ENCODE results near the gene LCNL1. TPM values are rescaled to one million over a fixed set of nuclear protein-coding genes. Genes with fewer than 3 reads are reported as not detected.
"Not testable (repeated sequence)": the region's sequence is repeated elsewhere in the genome, so short reads cannot be mapped to it uniquely, and the experiment has no call there.

The LCNL1 gene
- total RNA-seq, 1 donor, result 0.10 TPM

- H3K4me1 ChIP-seq (ENCODE audit: insufficient read depth, low read length), result peaks cover 81% of the 10 kb centered on the region
- H3K27me3 ChIP-seq (ENCODE audit: insufficient read depth, low read length), result no peaks in the 10 kb centered on the region
- H3K4me3 ChIP-seq (ENCODE audit: low read length), result no peak overlapping the region
- H3K9me3 ChIP-seq (ENCODE audit: low read depth, low read length), result no peaks in the 10 kb centered on the region
Observed at GRCh38 chr9:136997830-136998234, 15.0 kb downstream of the LCNL1 start.

GRCh38 chr9:137000177-137000930 is 17.6 kb downstream of the LCNL1 start:
- Histone ChIP-seq H3K4me3 (ENCODE audit: low read length) (no peak overlapping the region), H3K9me3 (ENCODE audit: low read depth, low read length) (no peaks in the 10 kb centered on the region), H3K4me1 (ENCODE audit: insufficient read depth, low read length) (peaks cover 64% of the 10 kb centered on the region), H3K27me3 (ENCODE audit: insufficient read depth, low read length) (no peaks in the 10 kb centered on the region)

DNA sequence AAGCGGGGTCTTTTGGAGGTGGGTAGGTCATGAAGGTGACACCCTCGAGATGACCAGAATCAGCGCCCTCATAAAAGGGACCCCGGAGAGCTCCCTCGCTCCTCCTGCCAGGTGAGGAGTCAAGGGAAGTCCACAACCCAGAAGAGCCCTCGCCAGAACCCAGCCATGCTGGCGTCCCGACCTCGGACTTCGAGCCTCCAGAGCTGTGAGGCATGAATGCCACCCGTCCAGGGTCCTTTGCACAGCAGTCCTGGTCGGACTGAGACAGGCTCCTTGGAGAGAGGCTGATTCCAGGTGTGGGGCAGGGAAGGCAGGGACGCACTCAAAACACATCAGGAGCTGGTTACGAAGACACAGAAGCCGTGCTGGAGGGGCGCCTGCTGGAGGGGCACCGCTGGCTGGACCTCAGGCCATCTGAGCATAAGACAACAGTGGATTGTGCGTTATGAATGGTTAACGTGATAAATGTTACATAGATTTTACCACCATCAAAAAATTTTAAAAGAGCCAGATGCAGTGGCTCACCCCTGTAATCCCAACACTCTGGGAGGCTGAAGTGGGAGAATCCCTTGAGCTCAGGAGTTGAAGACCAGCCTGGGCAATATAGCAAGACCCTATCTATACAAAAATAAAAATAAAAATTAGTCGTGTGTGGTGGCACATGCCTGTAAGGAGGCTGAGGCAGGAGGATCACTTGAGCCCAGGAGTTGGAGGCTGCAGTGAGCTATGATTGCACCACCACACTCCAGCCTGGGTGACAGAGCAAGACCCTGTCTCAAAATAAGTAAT is 19.3 kb downstream of the LCNL1 start:
- H3K4me3 ChIP-seq (ENCODE audit: low read length), result no peak overlapping the region
- H3K9me3 ChIP-seq (ENCODE audit: low read depth, low read length), result no peaks in the 10 kb centered on the region
- peaks cover 50% of the 10 kb centered on the region for H3K4me1 ChIP-seq (ENCODE audit: insufficient read depth, low read length)
- no peaks in the 10 kb centered on the region for H3K27me3 ChIP-seq (ENCODE audit: insufficient read depth, low read length)

DNA sequence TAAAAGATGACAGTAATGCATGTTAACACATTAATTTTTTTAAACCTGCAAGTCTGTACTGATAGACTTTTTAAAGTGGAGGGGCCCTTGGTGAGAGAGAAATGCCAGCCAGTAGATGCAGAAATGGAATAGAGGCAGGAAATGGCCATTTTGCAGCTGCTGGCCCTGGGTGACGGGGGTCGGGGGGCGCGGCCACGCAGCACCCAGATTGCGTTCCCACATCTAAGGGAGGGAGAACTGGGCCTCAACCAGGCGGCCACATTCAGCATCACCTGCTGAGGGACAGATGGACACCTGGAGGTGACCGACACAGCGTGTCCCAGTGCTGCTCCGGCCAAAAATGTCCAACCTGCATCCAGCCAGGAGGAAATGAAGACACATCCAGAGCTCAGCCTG is 19.9 kb downstream of the LCNL1 start:
- Histone ChIP-seq H3K27me3 (ENCODE audit: insufficient read depth, low read length) (no peaks in the 10 kb centered on the region), H3K4me1 (ENCODE audit: insufficient read depth, low read length) (peaks cover 45% of the 10 kb centered on the region), H3K9me3 (ENCODE audit: low read depth, low read length) (no peaks in the 10 kb centered on the region), H3K4me3 (ENCODE audit: low read length) (no peak overlapping the region)

DNA sequence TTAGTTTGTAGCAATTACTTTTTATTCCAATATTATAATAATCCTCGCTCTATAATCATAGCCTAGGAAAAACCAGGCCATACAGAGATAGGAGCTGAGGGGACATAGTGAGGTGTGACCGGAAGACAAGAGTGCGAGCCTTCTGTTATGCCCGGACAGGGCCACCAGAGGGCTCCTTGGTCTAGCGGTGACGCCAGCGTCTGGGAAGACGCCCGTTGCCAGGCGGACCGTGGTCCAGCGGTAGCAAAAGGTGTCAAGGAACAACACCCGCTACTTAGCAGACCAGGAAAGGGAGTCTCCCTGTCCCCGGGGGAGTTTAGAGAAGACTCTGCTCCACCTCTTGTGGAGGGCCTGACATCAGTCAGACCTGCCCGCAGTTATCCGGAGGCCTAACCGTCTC is 21.5 kb downstream of the LCNL1 start:
- not testable (repeated sequence) for H3K27me3 ChIP-seq (ENCODE audit: insufficient read depth, low read length)
- H3K4me1 ChIP-seq (ENCODE audit: insufficient read depth, low read length), result peaks cover 28% of the 10 kb centered on the region

DNA sequence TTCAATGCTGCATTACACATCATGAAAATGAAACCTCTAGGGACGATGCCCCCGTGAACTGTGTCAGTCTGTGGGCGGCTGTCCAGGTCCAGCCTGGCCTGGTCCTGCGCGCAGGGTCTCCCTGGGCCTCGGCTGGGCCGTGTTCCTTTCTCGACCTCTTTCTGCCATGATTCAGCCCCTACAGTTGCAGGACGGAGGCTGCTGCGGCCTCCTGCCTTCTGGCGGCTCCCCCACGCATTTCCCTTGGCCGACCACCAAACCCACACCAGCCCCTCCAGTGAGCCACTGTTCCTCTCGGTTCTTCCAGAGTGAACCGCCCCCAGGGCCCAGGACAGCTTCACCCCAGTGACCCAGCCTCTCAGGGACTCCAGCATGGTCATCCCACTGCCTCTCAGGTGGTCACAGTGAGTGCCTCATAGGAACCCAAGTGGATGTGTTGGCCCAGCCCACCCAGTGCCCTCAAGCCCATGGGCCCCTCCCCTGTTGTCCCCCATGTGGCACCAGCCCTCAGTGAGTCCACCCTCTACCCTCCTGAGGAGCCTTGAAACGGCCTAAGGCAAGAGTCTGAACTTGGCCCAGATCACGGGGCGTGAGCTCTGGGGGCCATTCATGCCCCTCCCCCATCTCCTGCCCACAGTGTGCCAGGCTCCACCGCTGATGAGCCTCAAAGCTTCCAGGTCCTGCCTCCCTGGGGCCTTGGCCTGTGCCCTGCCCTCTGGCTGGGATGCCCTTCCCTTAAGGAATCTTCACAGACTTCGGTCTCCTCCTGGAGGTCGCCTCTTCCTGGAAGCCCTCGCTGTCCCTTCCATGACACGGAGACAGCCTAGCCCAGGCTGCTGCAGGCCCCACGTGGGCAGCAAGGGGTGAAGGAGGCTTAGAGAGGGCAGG is 23.6 kb downstream of the LCNL1 start:
- peaks cover 8% of the 10 kb centered on the region for H3K4me1 ChIP-seq (ENCODE audit: insufficient read depth, low read length)
- no peaks in the 10 kb centered on the region for H3K9me3 ChIP-seq (ENCODE audit: low read depth, low read length)
- no peak overlapping the region for H3K4me3 ChIP-seq (ENCODE audit: low read length)
- no peaks in the 10 kb centered on the region for H3K27me3 ChIP-seq (ENCODE audit: insufficient read depth, low read length)

More for the DNA sequence above, 21.5 kb downstream of the LCNL1 start:
- H3K4me3 ChIP-seq (ENCODE audit: low read length); H3K9me3 ChIP-seq (ENCODE audit: low read depth, low read length): not testable (repeated sequence)

GRCh38 chr9:137007108-137007815 is 24.5 kb downstream of the LCNL1 start:
- Histone ChIP-seq H3K4me1 (ENCODE audit: insufficient read depth, low read length) (no peaks in the 10 kb centered on the region), H3K9me3 (ENCODE audit: low read depth, low read length) (no peaks in the 10 kb centered on the region), H3K4me3 (ENCODE audit: low read length) (no peak overlapping the region), H3K27me3 (ENCODE audit: insufficient read depth, low read length) (no peaks in the 10 kb centered on the region)

- Histone ChIP-seq H3K4me3 (ENCODE audit: low read length) (no peak overlapping the region), H3K27me3 (ENCODE audit: insufficient read depth, low read length) (no peaks in the 10 kb centered on the region), H3K4me1 (ENCODE audit: insufficient read depth, low read length) (no peaks in the 10 kb centered on the region), H3K9me3 (ENCODE audit: low read depth, low read length) (no peaks in the 10 kb centered on the region)
Observed at GRCh38 chr9:137007816-137008270, 25.1 kb downstream of the LCNL1 start.

DNA sequence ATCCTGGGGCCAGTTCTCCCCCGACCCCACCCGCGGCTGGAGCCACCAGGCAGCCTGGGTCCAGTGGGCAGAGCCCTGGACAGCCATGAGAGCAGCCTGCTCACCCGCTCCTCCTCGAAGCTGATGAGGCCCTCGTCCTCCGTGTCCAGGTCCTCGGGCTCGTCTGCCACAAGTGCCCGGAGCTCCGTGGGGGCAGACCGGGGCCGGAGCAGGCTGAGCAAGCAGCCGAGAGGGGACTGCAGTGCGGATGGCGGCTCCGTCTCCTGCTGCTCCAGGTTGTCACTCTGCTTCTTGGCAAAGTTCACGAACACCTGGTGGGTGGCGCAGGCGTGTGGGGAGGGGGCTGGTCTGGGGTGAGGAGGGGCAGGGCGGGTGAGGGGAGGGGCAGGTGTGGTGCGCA is 25.5 kb downstream of the LCNL1 start:
- Histone ChIP-seq H3K4me1 (ENCODE audit: insufficient read depth, low read length) (no peaks in the 10 kb centered on the region), H3K9me3 (ENCODE audit: low read depth, low read length) (no peaks in the 10 kb centered on the region), H3K4me3 (ENCODE audit: low read length) (no peak overlapping the region), H3K27me3 (ENCODE audit: insufficient read depth, low read length) (no peaks in the 10 kb centered on the region)

- Histone ChIP-seq H3K4me3 (ENCODE audit: low read length) (no peak overlapping the region), H3K27me3 (ENCODE audit: insufficient read depth, low read length) (no peaks in the 10 kb centered on the region), H3K4me1 (ENCODE audit: insufficient read depth, low read length) (no peaks in the 10 kb centered on the region), H3K9me3 (ENCODE audit: low read depth, low read length) (no peaks in the 10 kb centered on the region)
Observed at GRCh38 chr9:137009217-137009616, 26.4 kb downstream of the LCNL1 start.

- Histone ChIP-seq H3K9me3 (ENCODE audit: low read depth, low read length) (no peaks in the 10 kb centered on the region), H3K4me1 (ENCODE audit: insufficient read depth, low read length) (no peaks in the 10 kb centered on the region), H3K27me3 (ENCODE audit: insufficient read depth, low read length) (no peaks in the 10 kb centered on the region), H3K4me3 (ENCODE audit: low read length) (no peak overlapping the region)
Observed at GRCh38 chr9:137009938-137010732, 27.3 kb downstream of the LCNL1 start.

DNA sequence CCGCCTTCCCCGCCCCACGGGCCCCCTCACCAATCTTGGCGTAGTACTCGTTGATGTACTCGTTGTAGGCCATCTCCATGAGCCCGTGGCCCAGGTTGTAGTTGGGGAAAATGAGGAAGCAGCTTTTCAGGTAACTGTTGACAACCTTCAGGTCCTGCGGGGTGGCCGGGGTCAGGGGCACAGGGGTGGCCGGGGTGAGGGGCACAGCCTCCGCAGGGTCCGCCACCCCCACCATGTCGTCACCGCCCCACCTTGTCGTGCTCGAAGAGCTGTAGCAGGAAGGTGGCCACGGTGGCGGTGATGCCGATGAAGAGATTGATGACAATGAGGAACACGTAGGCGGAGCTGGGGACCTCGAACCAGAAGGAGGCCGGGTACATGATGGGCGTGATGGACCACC is 28.4 kb downstream of the LCNL1 start:
- H3K27me3 ChIP-seq (ENCODE audit: insufficient read depth, low read length), result no peaks in the 10 kb centered on the region
- H3K4me3 ChIP-seq (ENCODE audit: low read length), result no peak overlapping the region
- H3K9me3 ChIP-seq (ENCODE audit: low read depth, low read length), result no peaks in the 10 kb centered on the region
- H3K4me1 ChIP-seq (ENCODE audit: insufficient read depth, low read length), result no peaks in the 10 kb centered on the region

GRCh38 chr9:137011907-137012675 is 29.3 kb downstream of the LCNL1 start:
- Histone ChIP-seq H3K27me3 (ENCODE audit: insufficient read depth, low read length) (no peaks in the 10 kb centered on the region), H3K9me3 (ENCODE audit: low read depth, low read length) (no peaks in the 10 kb centered on the region), H3K4me3 (ENCODE audit: low read length) (no peak overlapping the region), H3K4me1 (ENCODE audit: insufficient read depth, low read length) (no peaks in the 10 kb centered on the region)
